ENCODE results near the gene ANO2. TPM values are rescaled to one million over a fixed set of nuclear protein-coding genes. Genes with fewer than 3 reads are reported as not detected.

The ANO2 gene
- total RNA-seq, 1 experiment from 2014 or later: 1.2 TPM

DNA sequence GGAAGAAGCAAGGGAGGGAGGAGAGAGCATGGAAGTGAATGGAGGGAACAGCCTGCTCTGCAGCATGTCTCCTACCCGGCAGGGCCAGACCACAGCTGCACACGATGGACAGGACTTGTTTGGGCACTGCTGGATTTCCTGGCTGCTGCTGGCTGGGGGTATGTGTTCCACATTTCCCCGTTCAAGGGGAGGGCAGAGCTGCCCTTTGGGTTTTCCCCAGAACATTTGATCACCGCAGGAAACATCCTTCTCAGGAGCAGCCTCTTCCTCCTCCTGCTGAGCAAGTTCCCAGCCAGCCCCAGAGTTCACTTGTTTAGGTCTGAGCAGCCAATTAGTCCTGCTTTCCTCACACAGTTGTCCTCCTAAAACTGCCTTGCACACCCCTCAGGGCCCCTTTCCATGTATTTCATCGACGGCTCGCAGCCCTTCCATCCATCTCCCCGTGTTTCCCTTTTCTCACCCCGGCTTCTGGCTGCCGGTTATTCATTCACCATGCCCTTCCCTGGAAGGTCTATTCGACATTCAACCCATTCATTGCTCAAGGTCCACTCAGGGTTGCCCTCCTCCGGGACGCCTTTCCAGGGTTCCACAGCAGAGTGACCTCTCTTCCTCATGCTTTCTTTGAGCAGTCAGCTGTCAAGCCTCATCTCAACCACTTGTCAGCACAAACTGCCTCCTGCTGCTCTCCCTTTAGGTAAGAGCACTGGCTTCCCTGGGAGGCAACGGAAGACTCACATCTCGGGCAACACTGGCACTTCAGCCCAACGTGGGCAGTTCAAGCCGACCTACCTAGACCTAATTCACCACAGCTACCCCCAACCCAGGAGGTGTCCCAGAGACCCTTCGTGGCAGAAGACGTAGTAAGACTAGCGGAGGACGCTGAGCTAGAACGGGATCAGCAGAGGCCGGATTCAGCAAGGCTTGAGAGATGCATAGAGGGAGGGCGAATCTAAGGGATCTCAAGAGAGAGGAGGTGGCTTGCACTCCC is 20.1 kb upstream of the ANO2 start:
- DNase-seq (ENCODE audit: low read depth): peak; percentile 59

DNA sequence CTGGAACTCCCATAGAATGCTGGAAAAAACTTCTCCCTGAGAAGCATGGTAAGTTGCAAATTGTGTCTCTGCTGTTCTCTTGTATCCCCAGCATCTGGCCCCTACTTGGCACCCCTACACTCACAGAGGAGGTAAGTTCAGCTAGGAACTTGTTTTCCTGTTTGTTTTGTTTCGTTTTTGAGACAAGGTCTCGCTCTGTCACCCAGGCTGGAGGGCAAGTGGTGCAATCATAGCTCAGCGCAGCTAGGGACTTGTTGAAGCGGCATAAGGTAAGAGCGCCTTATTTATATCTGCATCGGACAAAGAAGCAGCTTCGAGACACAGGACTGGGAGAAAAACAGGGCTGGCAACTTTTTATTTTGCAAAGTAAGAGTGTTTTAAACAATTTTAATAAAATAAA is 18.5 kb upstream of the ANO2 start:
- DNase-seq (ENCODE audit: low read depth): no peak

DNA sequence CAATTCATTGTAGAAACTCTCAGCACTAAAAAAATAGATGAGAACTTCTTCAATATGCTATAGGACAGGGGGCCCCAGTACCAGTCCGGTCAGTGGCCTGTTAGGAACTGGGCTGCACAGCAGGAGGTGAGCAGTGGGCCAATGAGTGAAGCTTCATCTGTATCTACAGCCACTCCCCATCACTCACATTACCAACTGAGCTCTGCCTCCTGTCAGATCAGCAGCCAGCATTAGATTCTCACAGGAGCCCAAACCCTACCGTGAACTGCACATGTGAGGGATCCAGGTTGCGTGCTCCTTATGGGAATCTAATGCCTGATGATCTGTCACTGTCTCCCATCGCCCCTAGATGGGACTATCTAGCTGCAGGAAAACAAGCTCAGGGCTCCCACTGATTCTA is 15.7 kb upstream of the ANO2 start:
- no peak for DNase-seq (ENCODE audit: low read depth)

DNA sequence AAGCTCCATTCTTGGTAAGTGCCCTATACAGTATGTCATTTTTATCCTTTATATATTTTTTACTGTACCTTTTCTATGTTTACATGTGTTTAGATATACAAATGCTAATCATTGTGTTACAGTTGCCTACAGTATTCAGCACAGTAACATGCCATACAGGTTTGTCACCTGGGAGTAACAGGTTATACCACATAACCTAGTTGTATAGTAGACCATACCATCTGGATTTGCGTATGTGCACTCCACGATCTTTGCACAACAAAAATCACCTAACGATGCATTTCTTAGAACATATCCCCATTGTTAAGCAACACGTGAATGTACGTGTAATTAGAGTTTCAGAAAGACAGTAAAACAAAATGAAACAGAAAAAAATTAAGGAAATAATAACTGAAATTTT is 11.9 kb upstream of the ANO2 start:
- no peak for DNase-seq (ENCODE audit: low read depth)

DNA sequence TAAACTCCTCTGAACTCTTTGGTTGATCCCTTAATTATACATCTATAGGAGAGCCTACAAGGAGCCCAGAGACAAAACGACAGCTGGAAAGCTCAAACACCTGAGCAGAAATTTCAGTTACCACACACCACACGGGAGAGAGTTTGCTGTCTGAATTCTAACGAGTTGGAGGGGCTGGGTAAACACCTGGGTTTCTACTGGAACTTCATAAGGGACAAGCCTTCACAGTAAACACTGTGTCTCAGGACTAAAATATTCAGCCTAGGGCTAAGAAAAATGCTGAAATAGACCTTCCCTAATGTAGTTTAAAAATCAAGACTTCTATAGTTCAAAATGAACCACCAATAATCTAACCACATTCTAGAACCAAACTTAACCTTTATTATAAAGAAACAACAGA is 9.6 kb upstream of the ANO2 start:
- DNase-seq (ENCODE audit: low read depth): no peak

DNA sequence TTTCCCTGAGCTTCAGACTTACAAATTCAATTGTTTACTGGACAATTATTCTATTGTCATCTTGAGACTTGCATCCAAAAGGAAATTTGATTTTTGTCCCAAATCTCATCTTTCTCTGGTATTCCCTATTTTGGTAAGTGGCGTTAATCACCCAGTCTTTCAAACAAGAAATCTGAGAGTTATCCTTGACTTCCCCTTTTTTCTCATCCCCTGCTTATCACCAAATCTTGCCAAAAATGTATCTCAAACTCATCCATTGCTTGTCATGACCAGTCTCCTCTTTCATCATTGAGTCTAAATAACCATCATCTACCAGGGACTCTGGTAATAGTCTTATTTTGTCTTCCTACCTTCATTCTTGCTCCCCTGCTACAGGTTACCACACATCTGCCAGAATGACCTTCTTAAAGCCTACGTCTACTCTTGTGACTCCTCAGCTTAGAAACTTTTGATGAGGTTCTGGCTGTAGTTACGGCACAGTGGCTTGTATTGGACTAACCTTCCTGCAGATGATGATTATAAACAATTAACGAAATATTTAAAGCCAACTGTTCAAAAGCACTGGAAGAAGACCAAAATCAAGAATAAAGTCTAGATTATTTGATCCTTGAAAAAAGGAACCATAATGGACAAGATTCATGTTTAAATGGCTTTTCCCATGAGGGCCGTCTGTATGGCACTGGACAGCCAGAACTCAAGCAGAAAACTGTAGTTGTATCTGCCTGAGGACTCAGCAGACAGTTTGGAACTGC is 9.0 kb upstream of the ANO2 start:
- no peak for DNase-seq (ENCODE audit: low read depth)

DNA sequence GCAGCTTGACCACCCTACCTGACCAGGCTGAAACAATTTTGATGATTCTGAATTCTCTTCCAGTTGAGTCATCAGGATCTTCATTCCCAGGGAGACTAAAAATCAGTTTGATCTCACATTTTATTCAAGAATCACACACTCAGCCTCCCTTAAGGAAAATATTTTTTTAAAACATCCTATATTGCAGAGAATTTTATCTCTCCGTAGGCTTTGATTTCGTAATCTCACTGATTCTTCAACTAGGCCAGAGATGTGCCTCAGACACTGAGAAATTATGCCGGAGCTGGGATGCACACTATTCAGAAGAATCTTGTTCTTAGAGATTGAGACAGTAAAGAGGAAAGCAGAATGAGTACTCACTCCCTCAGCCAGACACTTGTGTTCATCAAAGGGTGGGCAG is 7.0 kb upstream of the ANO2 start:
- DNase-seq (ENCODE audit: low read depth): no peak

DNA sequence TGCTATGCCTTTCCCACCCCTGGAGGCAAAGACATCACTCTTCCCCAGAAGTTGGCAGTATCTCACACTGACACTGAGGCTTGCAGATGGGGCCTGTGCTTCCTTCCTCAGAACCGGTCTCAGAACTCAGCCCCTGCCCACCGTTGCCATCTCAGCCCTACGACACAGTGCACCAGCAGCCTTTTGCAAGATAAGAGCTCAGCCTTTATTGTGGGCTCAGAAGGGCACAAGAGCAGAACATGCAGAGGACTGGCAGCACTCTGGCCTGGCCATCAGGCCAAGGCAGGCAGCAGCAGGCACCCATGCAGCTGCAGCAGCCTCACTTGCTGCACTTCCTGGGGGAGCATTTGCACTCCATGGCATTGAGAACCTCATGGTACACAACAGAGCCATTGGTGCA is 3.6 kb upstream of the ANO2 start:
- DNase-seq (ENCODE audit: low read depth): no peak

DNA sequence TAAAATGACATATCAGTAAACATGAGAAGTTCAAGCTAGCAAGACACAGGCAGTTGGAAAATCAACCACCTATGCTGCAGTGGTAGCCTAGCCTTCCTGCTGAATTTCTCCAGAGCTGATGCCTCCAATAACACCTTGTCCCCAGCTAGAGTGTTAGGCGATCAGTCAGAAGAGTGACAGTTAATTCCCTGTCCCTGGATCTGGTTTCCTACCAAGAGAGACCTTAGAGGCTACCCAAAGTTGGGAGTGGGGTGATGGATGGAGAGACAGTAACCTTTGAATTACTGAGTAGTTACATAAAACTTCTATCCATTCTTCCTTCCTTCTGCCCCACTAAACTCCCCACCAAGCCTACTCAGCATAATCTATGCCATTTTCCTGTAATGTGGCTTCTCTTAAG is 1.9 kb upstream of the ANO2 start:
- DNase-seq (ENCODE audit: low read depth): no peak

DNA sequence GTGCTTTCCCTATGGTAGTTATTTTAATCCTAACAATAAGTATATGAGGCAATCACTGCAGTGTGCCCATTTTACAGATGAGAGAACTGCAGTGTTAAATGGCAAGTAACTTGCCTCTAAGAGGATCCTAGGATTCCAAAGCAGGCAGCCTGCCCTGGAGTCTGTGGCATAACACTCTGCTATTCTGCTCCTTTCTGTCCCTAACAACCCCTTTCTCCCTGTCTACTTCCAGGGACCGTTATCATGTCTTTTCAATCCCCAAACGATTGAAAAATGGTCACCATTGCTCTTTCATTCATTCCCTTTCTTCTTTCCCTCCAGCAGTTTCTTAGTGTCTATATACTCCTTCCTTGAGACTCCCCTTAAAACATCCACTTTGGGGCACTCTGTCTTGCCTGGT is 1.3 kb upstream of the ANO2 start:
- DNase-seq (ENCODE audit: low read depth): no peak

DNA sequence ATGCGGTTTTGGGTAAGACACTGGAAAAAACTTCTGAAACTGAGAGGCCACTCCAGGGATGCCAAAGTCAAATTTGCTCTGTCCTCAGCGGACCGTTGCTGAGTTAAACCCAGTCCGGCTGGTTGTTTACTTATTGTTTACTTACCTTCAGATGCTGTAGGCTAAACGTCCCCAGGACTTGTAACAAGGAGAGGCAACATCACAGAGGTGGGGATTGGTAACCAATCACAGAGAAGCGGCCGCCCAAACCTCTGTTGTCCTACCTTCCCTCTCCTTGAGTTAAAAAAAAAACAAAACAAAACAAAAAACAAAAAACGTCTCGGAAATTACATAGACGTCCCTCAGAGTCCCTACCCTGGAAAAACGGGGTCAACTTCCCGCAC is 380 bp downstream of the ANO2 start:
- DNase-seq (ENCODE audit: low read depth): no peak

DNA sequence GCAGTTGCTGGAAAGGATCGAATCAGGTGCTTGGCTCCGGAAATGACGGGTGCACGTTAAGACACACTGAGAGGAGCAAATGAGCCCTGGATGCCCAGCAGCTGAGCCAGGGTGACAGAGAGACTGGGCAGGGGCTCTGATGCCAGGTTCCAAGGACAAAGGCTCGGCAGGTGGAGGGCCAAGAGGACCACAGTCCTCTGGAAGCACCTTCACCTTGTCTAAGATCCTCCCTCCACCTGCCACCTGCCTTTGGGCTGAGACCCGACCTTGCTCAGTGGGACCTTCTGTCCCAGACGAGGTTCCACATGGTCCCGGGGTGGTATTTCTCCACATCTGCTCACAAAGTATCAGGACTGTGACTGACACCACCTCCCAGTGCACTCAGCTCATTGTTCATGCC is 1.0 kb downstream of the ANO2 start:
- DNase-seq (ENCODE audit: low read depth): no peak

DNA sequence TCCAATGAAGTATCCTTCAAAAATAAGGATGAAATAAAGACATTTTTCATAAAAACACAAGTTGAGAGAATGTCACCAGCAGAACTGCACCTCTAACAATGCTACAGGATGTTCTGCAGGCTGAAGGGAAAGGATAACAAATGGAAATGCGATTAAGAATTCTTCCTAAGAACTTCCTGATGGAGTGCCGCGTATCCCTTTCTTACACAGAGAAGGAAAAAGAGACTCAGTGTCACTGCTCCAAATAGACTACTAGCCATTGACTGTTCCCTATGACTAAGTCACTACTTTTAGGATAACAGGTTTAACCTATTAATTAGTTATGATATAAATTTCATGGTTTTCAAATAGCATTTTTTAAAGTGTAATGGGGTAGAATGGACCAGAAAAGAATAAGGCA is 3.2 kb downstream of the ANO2 start:
- no peak for DNase-seq (ENCODE audit: low read depth)

DNA sequence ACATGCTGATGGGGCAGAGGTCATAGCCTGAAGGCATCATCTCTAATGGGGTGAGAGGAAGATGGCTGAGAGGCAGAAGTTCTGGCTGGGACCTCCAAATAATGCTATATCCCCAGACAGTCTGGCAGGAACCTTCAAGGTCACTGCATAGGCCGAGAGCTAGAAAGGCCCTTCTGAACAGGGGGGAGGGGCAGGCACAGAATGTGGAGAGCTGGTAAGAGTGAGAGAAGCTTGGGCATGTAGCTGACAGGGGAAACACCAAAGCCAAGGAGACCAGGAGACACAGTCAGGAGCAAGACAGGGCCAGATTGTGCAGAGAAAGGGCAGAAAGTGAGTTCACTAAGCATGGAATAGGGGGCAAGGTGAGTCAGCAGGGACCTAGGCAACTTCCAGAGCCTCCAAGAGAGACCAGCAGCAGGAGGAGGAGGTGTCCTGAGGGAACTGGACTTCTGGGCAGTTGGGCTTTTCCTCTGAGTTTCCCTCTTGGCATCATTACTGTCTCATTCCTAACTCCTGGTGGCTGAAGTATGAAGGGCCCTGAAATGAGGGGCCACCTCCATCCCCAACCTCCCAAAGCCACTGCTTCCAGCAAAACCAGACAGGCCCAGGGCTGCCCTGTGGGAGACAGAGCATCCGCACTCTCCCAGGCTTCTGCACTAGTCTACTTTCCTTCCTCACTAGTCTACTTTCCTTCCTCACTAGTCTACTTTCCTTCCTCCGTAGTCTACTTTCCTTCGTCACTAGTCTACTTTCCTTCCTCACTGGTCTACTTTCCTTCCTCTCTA is 17.1 kb downstream of the ANO2 start:
- DNase-seq (ENCODE audit: low read depth): no peak

DNA sequence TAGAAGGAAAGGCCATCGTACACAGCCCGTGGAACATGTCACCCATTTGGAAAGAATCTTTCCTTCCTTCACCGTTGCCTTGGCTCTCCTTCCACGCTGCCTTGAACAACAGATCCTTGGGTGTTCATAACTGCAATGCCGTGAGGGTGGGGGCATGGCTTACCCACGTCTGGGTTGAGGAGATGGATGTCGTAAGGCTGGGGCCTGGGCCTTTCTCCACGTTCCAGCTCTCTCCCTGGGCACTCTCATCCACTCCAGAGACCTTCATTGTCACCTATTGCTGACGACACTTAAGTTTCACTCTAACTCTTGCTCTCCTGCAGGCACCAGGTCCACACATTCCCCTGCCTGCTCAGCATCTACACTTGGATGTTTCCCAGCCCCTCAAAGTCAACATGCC is 19.4 kb downstream of the ANO2 start:
- no peak for DNase-seq (ENCODE audit: low read depth)

DNA sequence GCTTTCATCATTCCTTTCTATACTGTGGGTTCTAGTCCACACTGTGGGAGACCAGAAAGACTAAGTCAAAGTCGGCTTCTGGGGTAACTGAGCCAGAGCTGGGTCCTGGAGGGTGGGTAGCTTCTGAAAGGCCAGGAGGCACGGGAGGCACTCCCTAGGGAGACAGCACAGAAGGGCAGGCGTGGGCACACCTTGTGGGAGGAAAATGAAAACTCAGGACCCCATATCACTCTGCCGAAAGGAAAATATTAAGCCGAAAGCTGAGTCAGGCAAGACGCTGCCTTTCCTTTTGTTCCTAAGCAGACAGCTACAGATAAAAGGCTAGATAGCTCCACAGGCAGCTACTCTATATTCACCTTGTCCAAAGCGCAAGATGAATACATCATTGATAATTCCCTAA is 20.7 kb downstream of the ANO2 start:
- DNase-seq (ENCODE audit: low read depth): no peak

DNA sequence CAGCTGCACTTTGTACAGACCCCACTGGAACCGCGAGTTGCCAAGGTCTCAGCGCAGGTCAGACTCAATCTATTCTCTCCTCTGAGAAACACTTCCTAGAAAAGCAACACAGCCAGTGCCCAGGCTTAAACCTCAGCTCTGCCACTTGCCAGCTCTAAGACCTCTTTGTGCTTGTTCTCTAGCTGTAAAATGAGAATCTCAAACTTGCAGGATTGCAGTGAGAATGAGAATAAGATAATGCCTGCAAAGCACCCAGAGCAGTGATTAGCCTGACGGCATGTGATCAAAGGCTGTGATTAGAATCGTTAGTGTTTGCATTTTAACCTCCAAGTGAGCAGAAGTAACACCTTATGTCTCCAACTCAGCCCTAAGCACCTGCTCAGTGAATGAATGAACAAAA is 21.3 kb downstream of the ANO2 start:
- no peak for DNase-seq (ENCODE audit: low read depth)

DNA sequence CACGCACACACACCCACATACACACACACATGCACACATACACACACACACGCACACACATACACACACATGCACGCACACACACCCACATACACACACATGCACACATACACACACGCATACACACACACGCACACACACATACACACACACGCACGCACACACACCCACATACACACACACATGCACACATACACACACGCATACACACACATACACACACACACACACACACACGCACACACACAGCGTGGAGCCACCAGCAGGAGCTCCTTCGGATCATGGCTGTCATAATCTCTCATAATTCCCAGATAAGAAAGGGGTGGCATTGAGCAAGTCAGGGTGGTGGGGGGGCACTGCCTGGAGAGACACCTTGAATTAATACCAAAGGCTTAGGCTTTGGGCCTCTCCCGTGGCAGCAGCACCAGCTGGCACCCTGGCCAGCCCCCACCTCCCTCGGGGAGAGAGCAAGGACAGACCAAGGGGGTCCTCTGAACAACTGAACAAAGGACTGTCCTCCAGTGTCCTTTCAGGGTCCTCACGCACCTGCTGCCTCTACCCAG is 21.9 kb downstream of the ANO2 start:
- DNase-seq (ENCODE audit: low read depth): no peak

DNA sequence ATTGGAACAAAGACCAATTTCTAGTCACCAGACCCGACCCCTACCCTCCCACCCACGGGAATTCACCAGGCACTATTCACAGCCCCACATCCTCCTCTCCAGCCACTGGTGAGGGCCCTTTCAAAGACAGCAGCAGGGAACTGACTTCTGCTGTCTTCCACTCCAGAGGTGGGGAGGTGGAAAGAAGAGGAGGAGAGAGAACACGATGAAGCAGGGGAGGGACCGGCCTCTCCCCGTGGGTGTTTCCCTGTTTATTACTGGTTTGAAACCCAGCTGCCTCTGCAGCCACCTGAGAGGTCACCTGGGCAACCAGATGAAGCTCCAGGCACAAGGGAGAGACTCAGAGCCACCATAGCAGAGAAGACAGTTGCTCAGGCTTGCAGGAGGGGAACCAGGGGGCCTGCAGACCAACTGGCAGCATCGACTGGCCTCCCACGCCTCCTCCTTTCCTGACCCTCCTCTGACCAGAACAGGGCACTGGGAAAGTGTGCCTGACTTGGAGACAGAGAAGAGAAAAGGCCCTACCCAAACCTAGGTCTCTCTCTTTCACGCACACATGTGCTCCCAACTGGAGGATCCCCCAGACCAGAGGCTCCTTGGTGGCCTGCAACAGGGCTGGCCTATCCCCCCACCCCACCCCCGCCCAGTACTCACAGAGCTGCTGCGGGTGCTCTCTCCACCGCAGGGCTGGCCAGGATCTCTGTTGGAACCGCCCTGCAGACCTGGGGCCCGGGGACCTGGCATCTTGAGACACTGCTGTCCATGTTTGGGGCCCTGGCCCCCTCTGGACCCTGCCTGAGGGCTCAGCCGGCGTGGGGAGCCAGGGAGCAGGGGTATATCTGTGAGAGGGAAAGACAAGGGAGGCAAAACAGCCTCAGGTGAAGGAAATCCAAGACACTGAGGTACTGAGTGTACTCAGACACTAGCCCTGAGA is 22.8 kb downstream of the ANO2 start:
- no peak for DNase-seq (ENCODE audit: low read depth)

DNA sequence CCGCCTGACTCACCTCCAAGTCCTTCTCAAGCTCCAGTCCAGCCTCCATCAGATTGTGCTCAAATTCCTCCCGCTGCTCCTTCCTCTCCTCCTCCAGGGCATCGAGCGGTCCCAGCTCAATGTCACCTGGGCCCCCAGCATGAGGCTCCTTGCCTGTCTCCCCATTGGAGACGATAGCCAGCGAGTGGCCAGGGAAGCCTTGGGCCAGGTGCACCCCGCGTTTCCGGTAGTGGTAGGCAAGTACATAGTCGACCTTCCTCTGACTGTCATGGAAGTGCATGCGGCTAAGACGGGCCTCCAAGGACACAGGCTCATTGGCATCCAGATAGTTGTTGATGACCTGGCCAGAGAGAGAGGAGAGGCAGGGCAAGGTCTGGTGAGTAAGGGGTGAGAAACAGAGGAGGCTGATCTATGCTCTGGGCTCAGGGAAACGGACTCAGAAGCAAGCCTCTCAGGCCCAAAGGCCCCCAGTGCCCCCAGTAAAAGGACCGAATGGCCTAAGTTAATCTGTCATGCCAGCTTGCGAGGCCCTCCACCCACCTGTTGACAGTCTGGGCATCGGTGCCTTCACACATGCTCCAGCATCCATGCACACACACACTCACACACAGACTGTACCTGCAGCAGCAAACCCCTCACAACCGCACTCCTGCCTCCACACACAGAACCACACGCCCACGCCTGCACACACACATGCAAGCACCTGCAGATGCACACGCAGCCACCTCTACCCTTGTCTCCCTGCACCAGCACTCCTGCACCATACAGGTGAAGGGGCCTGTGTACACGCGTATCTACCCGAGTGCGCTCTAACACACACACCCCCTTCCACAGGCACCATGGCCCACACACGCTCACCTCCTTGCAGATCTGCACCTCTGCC is 23.8 kb downstream of the ANO2 start:
- DNase-seq (ENCODE audit: low read depth): no peak

Measured in Daoy (cell line).